Measurements from ENCODE around the gene GTPBP2. TPM values are rescaled to one million over a fixed set of nuclear protein-coding genes. Genes with fewer than 3 reads are reported as not detected.

The GTPBP2 gene
- total and polyA plus RNA-seq, 2 of the 4 experiments (the other 2 are of a cell fraction) = 38.4 to 86.6 TPM

DNA sequence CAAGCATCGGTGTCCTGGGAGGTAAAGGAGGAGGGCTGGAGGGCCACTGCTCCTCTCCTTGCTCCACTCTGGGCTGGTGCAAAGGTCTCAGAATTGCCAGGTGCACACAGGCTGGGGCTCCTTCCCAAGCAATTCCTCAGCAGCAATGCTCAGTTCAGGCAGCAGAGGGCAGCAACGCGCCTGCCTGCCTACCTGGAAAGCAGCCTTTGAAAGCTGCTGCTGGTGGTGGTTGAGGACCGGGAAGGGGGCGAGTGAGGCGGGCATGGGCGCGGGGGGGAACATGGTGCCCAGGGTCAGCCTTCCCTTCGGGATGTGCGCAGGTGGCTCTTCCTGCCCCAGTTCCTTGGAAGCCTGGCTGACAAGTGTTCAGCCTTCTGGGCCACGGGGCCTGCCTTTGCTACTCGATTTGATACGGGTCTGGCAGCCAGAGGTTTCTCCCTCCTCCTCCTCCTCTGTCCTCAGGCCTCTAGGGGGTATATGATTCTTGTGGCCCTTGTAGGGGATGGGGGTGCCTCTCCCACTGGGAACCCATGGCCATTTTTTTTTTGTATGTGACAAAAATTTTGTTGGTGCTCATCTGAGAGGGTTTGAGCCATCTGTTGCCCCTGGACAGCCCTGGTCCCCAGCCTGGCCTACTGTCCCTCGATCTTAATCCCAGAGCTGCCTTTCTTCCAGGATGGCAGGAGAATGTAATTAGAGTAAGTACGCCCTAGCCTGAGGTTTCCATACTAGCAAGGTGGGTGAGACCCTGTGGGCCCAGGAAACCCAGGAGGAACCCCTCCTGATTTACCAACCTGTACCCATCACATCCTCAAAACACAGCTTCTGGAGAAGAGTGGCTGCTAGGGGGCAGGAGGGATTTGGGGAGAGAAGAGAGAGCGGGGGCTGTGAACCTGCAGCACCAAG lies 38.4 kb upstream of the GTPBP2 start:
- TF ChIP-seq CTCF (conservative IDR thresholded peaks at IDR 0.05; ENCODE audit: low read depth, low read length) (peak; percentile 89), USF2 (IDR thresholded peaks at IDR 0.05; ENCODE audit: low read depth, low read length) (no peak), MAZ (IDR thresholded peaks at IDR 0.05; ENCODE audit: borderline replicate concordance, low read depth, low read length) (peak; percentile 47; the same call in 1 of the 2 replicates), FOS (IDR thresholded peaks at IDR 0.05; ENCODE audit: low read depth, low read length) (no peak), RAD21 (IDR thresholded peaks at IDR 0.05; ENCODE audit: low read length) (peak; percentile 91), CHD1 (IDR thresholded peaks at IDR 0.05; ENCODE audit: low read depth, low read length) (no peak), SMC3 (IDR thresholded peaks at IDR 0.05; ENCODE audit: low read depth, low read length) (peak; percentile 93)
- Histone ChIP-seq H4K91ac (ENCODE audit: insufficient read depth, low read depth, low read length) (peak overlapping the region; percentile 25; the same call in 1 of the 2 replicates), H3K56ac (ENCODE audit: extremely low read depth, insufficient read depth, low read length) (no peak overlapping the region), H2BK5ac (ENCODE audit: low read depth, low read length, poor library complexity, severe bottlenecking) (no peak overlapping the region), H3K9ac (ENCODE audit: low read depth, low read length) (no peak overlapping the region), H3K9me1 (ENCODE audit: insufficient read depth, low read length) (peaks cover 20% of the 10 kb centered on the region; the same call in 1 of the 2 replicates), H3K4me3 (ENCODE audit: insufficient read depth, low read depth, low read length) (no peak overlapping the region), H3K4ac (ENCODE audit: low read depth, low read length) (0 out of 2 replicates have a peak overlapping the region, but pooled peaks have one; percentile 19), H4K8ac (ENCODE audit: low read depth in 2 of 2, low read length in 2 of 2) (peak overlapping the region in 1 of 2 experiments; percentile 45; a peak in 2 of 4 replicates), H4K5ac (ENCODE audit: low read depth, low read length) (peak overlapping the region; percentile 14), H3K18ac (ENCODE audit: low read depth, low read length) (no peak overlapping the region), H3K9me3 (ENCODE audit: control insufficient read depth, insufficient read depth, low read length) (no peaks in the 10 kb centered on the region), H3K79me1 (ENCODE audit: low read depth in 1 of 2, low read length in 2 of 2) (no peaks in the 10 kb centered on the region), H3K23ac (ENCODE audit: low read depth, low read length) (no peak overlapping the region), H3K14ac (replicated peaks; ENCODE audit: low read depth, low read length) (no peak overlapping the region), H4K20me1 (ENCODE audit: insufficient read depth, low read length) (no peaks in the 10 kb centered on the region; the same call in 1 of the 2 replicates), H2AK9ac (replicated peaks; ENCODE audit: low read depth, low read length, poor library complexity) (peak overlapping the region; percentile 86), H3K4me2 (ENCODE audit: low read depth, low read length) (peak overlapping the region; percentile 54; the same call in 1 of the 2 replicates), H2AK5ac (ENCODE audit: low read depth, low read length) (no peak overlapping the region), H2BK120ac (ENCODE audit: low read depth, low read length) (no peak overlapping the region), H2AFZ (replicated peaks; ENCODE audit: low read length, poor library complexity) (peak overlapping the region; percentile 84), H3K27ac (ENCODE audit: insufficient read depth, low read length) (no peak overlapping the region), H3K27me3 (ENCODE audit: control insufficient read depth, insufficient read depth, low read length) (no peaks in the 10 kb centered on the region), H3K36me3 (ENCODE audit: control insufficient read depth, insufficient read depth, low read length) (peaks cover 15% of the 10 kb centered on the region; the same call in 1 of the 2 replicates), H2BK15ac (ENCODE audit: low read depth, low read length) (no peak overlapping the region), H2BK20ac (ENCODE audit: low read depth, low read length) (no peak overlapping the region), H3K4me1 (ENCODE audit: control insufficient read depth, insufficient read depth, low read length) (peaks cover 17% of the 10 kb centered on the region)
- 29% methylated on average over 3 of the region's 16 CpGs; no CpG with 5 or more reads in 1 of the 2 experiments for WGBS, 2 experiments (ENCODE audit: extremely low coverage in 2 of 2, insufficient read length in 1 of 2)
- intact Hi-C loops (cut with micrococcal nuclease) (loop anchor here (1.0 to 10.0 kb wide), 5 partner anchors 91 to 412 kb away; no protein-coding TSS in a partner anchor), dilution Hi-C loops (cut with HindIII; ENCODE audit: low sequenced_read_pairs, unreplicated experiment) (no loop called here), in situ Hi-C loops (cut with MboI; ENCODE audit: low sequenced_read_pairs) (loop anchor here (5.0 kb wide), 2 partner anchors 100 to 415 kb away; no protein-coding TSS in a partner anchor)
- peak; percentile 60 for DNase-seq
- ATAC-seq (ENCODE audit: low read depth) = peak; percentile 73
- CTCF ChIA-PET = interaction anchor here (0.7 to 1.7 kb wide), 8 partner anchors 11 to 412 kb away, joined by 3 to 6 read pairs (median 3); no protein-coding TSS in a partner anchor
- POLR2A ChIA-PET (ENCODE audit: unreplicated experiment) = interaction anchor here (0.6 kb wide), 1 partner anchor 102 kb away, joined by 3 read pairs; no protein-coding TSS in a partner anchor
- no TSS peak for BruUV-seq (replicated peaks)

All from IMR-90 (cell line).